ENCODE data around the gene TBCK. TPM values are rescaled to one million over a fixed set of nuclear protein-coding genes. Genes with fewer than 3 reads are reported as not detected.
"Not testable (repeated sequence)": the region's sequence is repeated elsewhere in the genome, so short reads cannot be mapped to it uniquely, and the experiment has no call there.

The TBCK gene
- polyA plus RNA-seq, 3 donors = 54.4 to 70.3 (median 63.6) TPM

DNA sequence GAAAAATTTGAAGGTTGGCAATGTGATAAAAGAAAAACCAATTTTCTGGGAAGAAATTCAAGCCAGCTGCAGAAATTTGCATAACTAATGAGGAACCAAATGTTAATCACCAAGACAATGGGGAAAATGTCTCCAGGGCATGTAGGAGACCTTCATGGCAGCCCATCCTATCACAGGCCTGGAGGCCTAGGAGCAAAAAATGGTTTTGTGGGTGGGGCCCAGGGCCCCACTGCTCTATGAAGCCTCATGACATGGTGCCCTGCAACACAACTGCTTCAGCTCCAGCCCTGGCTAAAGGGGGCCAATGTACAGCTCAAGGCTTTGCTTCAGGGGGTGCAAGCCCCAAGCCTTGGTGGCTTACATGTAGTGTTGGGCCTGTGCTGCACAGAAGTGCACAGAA is 184.0 kb downstream of the TBCK start:
- DNase-seq = no peak

DNA sequence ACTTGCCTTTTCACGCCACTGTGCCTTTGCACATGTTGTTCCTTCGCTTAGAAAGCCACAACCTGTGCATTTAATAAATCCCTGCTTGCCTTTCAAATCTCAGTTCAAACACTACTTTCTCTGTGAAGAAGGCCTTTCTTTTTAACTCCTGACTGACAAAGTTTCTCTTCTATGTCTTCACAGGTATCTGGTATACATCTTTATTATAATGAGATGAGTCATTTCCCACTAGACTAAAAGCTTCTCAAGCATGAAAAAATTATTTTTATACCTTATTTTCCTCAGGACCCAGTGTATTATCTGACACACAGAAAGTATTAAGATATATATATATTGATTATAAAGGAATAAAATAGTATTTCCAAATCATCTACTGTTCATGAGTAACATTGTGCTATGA is 189.9 kb downstream of the TBCK start:
- no peak for DNase-seq

DNA sequence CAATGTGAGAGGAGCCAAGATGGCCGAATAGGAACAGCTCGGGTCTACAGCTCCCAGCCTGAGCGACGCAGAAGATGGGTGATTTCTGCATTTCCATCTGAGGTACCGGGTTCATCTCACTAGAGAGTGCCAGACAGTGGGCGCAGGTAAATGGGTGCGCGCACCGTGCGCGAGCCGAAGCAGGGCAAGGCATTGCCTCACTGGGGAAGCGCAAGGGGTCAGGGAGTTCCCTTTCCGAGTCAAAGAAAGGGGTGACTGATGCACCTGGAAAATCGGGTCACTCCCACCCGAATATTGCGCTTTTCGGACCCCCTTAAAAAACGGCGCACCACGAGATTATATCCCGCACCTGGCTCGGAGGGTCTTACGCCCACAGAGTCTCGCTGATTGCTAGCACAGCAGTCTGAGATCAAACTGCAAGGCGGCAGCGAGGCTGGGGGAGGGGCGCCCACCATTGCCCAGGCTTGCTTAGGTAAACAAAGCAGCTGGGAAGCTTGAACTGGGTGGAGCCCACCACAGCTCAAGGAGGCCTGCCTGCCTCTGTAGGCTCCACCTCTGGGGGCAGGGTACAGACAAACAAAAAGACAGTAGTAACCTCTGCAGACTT is 196.0 kb downstream of the TBCK start:
- DNase-seq = not testable (repeated sequence)

DNA sequence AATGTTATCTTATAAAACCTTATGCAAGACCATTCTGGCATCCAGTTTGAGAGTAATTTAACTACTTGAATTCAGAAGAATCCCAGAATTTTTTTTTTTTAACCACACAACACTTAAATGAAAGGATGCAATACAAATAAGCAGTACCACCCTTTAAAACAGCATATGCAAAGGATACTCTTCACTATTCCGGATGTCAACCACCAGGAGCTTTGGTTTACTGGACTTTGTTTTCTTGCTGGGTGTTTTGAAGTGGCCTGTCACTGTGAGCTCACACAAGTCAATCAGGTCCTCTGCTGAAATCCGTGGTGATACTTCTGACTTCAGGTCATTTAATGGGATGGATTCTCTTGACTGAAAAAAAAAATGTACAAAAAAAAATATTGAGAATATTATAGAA is 200.0 kb downstream of the TBCK start:
- DNase-seq = no peak

DNA sequence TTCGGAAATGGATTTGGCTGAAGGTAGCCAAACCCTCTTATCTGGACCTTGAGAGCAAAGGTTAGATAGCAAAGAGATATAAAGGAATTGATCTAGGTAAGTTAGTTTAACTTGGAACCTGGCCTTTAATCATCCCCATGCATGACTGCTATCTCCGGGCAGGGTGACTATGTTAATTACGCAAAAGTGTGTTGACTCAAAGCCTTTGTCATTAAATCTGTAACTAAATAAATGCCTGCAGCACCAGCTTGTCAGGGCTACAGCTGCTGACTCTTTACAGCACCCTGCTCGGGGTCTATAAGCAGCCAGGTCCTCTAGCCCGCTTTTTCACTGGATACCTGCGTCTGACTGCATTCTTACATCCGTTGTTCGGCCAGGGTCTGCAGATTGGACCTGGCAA is 201.7 kb downstream of the TBCK start:
- no peak for DNase-seq

DNA sequence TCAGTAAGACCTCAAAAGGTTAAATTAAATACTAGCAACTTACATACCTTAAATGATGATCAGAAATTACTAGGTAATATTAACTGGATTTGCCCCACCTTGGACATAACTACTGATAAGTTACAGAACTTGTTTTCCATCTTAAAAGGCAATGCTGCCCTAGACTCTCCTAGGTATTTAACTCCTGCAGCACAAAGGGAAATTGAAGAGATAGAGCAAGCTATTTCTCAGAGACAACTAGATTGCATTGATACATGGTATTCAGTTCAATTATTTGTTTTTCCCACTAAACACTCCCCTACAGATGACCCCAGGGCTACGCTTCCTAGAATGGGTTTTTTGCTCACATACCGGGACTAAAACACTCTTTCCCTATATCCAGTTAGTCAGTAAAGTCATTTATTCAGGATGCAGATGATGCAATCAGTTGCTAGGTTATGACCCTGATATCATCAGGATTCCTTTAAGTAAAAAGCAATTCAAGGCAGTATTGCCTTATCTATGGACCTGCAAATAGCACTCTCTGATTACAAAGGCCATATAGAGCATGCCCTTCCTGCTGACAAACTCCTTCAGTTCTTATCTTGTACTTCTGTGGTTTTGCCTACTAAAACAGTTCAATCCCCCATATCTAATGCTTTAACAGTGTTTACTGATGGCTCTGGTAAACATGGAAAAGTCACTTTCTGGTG is 204.1 kb downstream of the TBCK start:
- not testable (repeated sequence) for DNase-seq

DNA sequence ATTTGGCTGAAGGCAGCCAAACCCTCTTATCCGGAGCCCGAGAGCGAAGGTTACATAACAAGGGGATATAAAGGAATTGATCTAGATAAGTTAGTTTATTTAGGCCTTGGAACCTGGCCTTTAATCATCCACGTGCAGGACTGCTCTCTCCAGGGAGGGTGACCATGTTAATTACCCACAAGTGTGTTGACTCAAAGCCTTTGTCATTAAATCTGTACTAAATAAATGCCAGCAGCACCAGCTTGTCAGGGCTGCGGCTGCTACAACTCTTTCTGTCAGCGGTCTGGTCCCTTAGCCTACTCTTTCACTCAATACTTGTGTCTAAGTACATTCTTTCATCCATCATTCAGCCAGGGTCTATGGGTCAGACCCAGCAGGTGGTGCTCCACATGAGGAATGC is 206.1 kb downstream of the TBCK start:
- DNase-seq = no peak

DNA sequence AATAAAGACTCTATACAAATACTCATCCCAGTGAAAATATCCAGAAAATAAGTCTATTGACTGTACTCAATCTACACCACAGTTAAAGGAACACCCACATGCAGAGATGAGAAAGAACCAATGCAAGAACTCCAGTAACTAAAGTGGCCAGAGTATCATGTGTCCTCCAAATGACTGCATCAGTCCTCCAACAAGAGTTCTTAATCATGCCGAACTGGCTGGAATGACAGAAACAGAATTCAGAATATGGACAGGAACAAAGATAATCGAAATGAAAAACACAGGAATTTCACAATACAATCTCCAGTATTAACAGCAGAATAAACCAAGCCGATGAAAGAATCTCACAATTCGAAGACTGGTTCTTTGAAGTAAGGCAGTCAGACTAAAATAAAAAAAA is 210.3 kb downstream of the TBCK start:
- DNase-seq = no peak

DNA sequence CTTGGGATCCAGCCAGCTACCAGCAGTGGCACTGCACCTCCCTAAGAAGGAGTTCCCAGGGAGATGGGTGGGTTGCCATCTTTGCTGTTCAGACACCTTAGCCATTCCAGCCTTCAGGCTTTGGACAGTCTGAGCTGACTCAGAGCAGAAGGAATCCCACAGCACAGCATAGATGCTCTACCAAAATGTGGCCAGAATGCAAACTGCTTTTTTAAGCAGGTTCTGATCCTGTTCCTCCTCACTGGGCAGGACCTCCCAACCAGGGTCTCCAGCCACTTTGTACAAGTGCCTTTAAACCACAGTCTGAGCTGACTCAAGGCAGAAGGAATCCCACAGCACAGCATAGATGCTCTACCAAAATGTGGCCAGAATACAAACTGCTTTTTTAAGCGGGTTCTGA is 211.7 kb downstream of the TBCK start:
- DNase-seq = no peak

DNA sequence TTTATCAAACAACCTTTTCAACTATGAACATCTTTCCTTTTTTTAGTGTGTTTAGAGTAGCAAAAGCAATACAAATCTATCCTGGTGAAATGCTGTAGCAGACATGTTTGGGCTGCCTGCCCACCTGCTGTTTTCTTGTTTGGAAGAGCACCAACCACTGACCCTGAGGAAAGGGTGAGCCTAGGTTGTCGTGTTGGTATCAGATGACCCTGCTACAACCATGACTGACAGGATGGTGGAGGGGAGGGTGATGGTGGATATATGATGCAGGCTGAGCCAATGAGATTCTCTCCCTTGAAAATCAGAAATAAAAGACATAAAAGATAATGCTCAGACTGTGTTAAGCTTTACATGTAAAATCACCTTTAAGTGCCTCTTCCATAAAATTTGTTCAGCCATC is 219.6 kb downstream of the TBCK start:
- DNase-seq = no peak

DNA sequence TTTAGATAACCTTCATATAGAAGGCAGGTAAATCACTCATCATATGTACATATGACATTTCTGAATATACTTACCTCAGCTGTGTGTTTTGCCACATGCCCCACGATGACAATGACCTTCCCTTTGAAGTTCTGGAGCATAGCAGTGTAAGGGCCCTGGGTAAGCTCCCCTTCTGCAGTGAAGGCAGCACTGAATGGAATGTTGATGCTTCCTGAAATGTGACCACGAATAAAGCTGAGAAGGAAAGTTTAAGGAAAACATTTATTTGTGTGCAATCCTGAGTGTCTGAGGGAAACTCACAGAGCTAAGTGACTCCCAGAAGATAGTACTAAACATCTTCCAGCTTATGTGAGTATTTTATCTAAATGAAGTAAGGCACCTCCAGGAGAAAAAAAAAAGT is 220.6 kb downstream of the TBCK start:
- no peak for DNase-seq

DNA sequence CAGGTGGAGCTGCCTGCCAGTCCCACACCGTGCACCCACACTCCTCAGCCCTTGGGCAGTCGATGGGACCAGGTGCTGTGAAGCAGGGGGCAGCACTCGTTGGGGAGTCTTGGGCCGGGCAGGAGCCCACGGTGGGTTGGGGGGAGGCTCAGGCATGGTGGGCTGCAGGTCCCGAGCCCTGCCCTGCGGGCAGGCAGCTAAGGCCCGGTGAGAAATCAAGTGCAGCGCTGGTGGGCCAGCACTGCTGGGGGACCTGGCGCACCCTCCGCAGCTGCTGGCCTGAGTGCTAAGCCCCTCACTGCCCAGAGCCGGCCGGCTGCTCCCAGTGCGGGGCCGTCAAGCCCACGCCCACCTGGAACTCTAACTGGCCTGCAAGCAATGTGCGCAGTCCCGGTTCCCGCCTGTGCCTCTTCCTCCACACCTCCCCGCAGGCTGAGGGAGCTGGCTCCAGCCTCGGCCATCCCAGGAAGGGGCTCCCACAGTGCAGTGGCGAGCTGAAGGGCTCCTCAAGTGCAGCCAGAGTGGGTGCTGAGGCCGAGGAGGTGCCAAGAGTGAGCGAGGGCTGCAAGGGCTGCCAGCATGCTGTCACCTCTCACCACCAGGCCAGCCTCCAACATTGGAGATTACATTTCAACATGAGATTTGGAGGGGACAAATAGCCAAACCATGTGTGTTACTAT is 223.5 kb downstream of the TBCK start:
- DNase-seq = no peak

DNA sequence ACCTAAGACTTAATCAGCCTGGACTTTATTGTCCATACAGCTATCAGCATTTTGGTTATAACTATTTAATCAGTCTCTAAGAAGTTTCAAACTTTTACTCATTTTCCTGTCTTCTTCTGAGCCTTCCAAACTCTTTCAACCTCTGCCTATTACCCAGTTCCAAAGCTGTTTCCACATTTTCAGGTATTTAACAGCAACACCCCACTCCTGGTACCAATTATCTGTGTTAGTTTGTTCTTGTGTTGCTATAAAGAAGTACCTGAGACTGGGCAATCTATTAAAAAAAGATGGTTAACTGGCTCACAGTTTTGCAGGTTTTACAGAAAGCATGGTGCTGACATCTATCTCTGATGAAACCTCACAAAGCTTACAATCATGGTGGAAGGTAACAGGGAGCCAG is 225.2 kb downstream of the TBCK start:
- DNase-seq = no peak

DNA sequence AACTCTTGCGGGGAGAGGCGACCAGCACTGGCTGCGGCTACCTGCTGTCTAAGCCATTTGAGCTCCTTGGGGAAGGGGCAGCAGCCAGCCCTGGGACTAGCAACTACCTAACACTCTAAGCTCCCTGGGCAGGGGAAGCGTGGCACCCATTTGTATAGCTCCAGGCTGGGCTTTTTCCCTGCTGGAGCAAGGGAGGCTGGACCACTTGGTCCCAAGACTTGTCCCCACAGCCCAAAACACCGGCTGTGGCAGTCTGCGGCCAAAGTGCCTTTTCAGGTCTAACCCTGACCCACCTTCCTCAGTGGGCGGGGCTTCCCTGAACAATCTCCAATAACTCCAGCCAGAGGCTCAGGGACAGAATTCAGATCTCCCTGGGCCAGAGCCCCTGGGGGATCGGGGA is 232.9 kb downstream of the TBCK start:
- DNase-seq = no peak

DNA sequence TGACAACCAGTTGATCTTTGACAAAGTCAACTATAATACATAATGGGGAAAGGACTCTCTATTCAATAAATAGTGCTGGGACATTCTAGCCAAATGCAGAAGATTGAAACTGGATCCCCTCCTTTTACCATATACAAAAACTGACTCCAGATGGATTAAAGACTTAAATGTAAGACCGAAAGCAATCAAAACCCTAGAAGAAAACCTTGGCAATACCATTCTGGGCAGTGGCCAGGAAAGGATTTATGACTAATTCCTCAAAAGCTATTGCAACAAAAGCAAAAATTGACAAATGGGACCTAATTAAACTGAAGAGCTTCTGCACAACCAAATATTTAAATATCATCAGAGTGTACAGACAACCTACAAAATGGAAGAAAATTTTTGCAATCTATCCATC is 235.6 kb downstream of the TBCK start:
- DNase-seq = no peak

DNA sequence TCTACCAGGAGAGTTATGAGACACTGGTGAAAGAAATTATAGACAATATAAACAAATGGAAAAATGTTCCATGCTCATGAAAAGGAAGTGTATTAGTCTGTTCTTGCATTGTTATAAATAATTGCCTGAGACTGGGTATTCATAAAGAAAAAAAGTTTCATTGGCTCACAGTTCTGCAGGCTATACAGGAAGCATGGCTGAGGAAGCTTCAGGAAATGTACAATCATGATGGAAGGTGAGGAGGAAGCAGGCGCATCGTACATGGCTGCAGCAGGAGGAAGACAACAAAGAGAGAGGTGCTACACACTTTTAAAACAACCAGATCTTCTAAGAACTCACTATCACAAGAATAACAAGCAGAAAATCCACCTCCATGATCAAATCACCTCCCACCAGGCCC is 236.4 kb downstream of the TBCK start:
- DNase-seq = no peak

DNA sequence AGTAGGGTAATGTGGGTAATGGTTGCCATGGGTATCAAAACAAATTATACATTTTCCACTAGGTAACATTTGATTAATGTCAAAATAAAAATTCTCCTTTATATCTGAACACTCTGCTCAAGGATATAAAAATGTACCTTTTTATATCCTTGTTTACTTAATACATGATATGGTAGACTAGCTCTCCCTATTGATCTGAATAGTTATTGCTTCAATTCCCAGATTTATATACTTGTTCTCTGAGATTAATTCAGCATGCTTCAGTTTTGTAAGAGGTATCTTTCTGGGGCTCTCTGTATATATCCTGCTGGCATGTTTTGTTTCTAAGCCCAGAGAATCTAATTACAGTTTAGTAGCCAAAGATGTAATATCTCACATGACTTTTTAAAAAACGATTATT is 251.0 kb downstream of the TBCK start:
- no peak for DNase-seq

DNA sequence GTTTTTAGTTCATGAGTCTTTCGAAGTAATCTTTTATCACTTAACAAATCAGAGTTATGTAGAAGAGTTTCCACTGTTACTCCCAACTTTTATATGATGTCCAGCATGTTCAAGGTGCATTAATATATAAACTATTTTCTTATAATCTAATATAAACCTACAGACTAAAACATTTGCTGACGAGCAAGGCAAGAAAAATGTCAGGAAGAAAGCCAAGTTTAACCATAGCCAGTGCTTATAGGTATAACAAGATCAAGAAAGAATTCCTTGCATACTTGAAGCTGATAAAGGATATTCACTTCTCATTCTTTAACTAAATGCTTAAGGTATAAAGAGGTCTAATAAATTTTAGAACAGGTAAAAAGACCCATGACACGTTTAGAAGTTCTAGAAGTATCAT is 253.0 kb downstream of the TBCK start:
- no peak for DNase-seq

DNA sequence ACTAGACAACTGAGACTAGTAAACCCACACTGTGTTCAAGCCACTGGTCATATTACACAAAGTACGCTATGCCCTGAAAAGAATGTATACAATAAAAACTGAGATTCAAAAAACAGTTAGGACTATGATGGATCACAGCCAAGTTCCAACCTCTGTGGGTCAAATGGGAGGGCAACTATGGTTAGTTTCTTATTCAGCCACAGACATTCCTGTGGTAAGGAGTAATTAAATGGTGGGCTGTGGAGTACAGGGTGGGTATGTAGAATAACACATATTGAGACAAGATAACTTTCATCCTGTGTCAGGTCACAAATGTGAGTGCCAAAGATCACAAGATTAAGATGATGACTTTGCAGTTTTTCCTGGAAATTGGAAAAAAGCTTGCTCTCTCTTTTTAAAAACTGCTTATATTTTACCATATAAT is 253.5 kb downstream of the TBCK start:
- DNase-seq = no peak

DNA sequence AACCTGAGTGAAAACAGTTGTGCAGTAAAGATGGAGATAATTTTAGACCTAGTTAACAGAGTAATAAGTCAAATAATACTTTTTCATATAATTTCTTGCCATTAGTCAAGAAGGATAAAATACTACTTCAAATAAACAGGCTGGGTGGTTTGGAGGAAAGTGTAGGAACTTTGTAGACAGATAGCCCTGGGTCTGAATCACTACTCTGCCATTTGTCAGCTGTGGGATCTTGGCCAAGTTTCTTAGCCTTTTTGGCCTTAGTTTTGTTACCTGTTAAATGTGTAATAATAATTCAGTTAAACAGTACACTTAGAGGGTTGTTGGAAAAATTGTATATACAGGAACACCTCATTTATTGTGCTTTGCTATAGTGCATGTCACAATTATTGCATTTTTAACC is 257.1 kb downstream of the TBCK start:
- DNase-seq = no peak

DNA sequence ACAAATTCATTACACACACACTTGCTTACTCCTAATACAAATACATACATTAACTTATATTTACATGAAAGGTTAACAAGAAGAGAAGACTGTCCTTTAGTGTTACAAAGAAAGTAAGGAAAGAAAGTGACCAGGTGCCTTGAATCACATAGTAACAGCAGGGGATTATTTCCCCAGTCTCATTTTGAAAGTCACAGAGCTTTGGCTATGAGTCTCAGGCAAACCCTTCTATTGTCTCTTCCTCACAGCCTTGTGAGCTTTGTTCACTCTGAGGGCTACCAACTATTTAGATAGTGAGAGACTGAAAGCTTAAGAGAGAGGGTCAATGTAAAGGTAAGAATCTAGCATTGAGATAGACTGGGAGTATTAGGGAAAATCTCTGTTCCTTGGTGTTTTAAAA is 259.1 kb downstream of the TBCK start:
- no peak for DNase-seq

DNA sequence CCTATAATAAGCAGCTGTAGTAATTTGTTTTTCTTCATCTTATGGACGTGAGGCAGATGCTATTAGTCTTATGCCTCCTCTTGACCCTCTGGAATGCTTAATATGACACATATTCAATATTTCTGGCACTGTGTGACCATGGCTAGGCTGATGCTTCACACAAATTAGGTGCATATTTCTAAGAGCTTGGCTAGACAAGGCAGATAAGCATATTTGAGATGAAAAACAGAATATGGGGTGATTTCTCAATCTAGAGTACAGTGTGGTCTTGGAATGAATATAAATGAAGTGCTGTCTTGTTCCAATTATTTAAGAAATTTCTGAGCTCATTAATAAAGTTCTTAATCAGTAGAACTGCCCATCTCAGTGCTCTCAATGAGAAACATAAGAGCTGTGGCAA is 264.5 kb downstream of the TBCK start:
- DNase-seq = no peak

DNA sequence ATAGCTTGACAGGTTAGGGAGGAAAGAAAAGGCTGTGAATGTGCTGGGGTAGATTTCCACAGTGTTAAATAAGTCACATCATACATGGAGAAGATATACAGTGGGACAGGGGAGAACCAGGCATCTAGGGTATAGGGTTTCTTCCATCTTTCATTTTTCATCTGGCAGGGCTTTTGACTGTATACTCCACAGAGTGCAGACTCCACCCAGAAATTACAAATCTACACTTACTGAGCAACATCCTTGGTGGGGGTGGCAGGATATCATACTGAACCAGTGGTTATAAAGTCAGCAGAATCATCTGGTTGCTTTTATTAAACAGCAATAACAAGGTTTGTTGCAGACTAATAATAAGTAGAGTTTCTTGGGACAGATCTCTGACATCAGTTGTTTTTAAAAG is 266.5 kb downstream of the TBCK start:
- DNase-seq = no peak

Measured in renal pelvis (tissue), 4 donors.